Measurements from ENCODE around the gene C2orf69. TPM values are rescaled to one million over a fixed set of nuclear protein-coding genes. Genes with fewer than 3 reads are reported as not detected.
A peak's percentile ranks its signal among the peaks of the same experiment; 100 is the strongest.

C2orf69 gene
- total and polyA plus RNA-seq, 12 donors = 4.4 to 11.4 (median 7.7) TPM

- no peaks in the 10 kb centered on the region for H3K27me3 ChIP-seq
- DNase-seq = no peak
- no peak for TF ChIP-seq CTCF (IDR thresholded peaks at IDR 0.05)
- H3K9me3 ChIP-seq = no peaks in the 10 kb centered on the region
- H3K36me3 ChIP-seq = peaks cover 0 to 51% (median 3%) of the 10 kb centered on the region in 9 donors
- H3K4me1 ChIP-seq = peaks cover 3 to 28% (median 13%) of the 10 kb centered on the region in 9 donors
- no peak overlapping the region for H3K4me3 ChIP-seq
- no peak overlapping the region for H3K27ac ChIP-seq
- intact Hi-C loops (cut with DNase I) = no loop called here
- WGBS, 2 donors = 71 to 72% methylated on average over 1 of the region's 1 CpG
- ATAC-seq = no peak
Measured at GRCh38 chr2:199951023-199951422, 39.9 kb downstream of the C2orf69 start.

- Histone ChIP-seq H3K9me3 (no peaks in the 10 kb centered on the region), H3K4me1 (peaks cover 9 to 48% (median 34%) of the 10 kb centered on the region in 9 donors), H3K27ac (peak overlapping the region; percentile 85 to 98 (median 92)), H3K4me3 (peak overlapping the region; percentile 70 to 99 (median 96)), H3K27me3 (no peaks in the 10 kb centered on the region), H3K36me3 (peaks cover 0 to 39% (median 5%) of the 10 kb centered on the region in 9 donors)
- DNase-seq (no peak), ATAC-seq (peak in 6 of 8 donors; percentile 7 to 55 (median 48))
- WGBS, 2 donors = 0 to 1% methylated on average over 13 of the region's 13 CpGs
- intact Hi-C loops (cut with DNase I) = no loop called here
- no peak for TF ChIP-seq CTCF (IDR thresholded peaks at IDR 0.05)
Measured at GRCh38 chr2:199955007-199955338, 43.9 kb downstream of the C2orf69 start.

- peak in 7 of 9 donors; percentile 8 to 56 (median 35) for TF ChIP-seq CTCF (IDR thresholded peaks at IDR 0.05)
- Histone ChIP-seq H3K27me3 (no peaks in the 10 kb centered on the region), H3K27ac (peak within 1 kb of the TSS; percentile 85 to 98 (median 92)), H3K9me3 (no peaks in the 10 kb centered on the region), H3K4me1 (peaks cover 9 to 48% (median 34%) of the 10 kb centered on the region in 9 donors), H3K36me3 (peaks cover 0 to 39% (median 10%) of the 10 kb centered on the region in 9 donors), H3K4me3 (peak within 1 kb of the TSS; percentile 70 to 99 (median 96))
- peak; percentile 77 to 82 for DNase-seq
- ATAC-seq = peak; percentile 95 to 97 (median 96)
- WGBS, 2 donors = 0% methylated on average over 64 of the region's 64 CpGs
- intact Hi-C loops (cut with DNase I) = no loop called here
Measured at GRCh38 chr2:199955339-199956061, 44.4 kb downstream of the C2orf69 start, which contains the start of the genes MAIP1 and TYW5. Gene MAIP1 (plus strand): TSS chr2:199955582. CDS start chr2:199955799, 217 bp downstream. Gene TYW5 (minus strand): TSS chr2:199955491. CDS start chr2:199955470, 21 bp downstream.

- H3K27me3 ChIP-seq = no peaks in the 10 kb centered on the region
- DNase-seq (no peak), ATAC-seq (no peak)
- peaks cover 9 to 48% (median 34%) of the 10 kb centered on the region in 9 donors for H3K4me1 ChIP-seq
- H3K36me3 ChIP-seq = peaks cover 0 to 39% (median 15%) of the 10 kb centered on the region in 9 donors
- WGBS, 2 donors = 0 to 1% methylated on average over 10 of the region's 10 CpGs
- TF ChIP-seq CTCF (IDR thresholded peaks at IDR 0.05) = no peak
- H3K27ac ChIP-seq = peak overlapping the region; percentile 85 to 98 (median 92)
- H3K4me3 ChIP-seq = peak overlapping the region; percentile 70 to 99 (median 96)
- H3K9me3 ChIP-seq = no peaks in the 10 kb centered on the region
- intact Hi-C loops (cut with DNase I) = no loop called here
Measured at GRCh38 chr2:199956062-199956380, 44.9 kb downstream of the C2orf69 start.
